ENCODE results near the gene ST3GAL3.

ST3GAL3 gene

GRCh38 chr1:43914576-43915525 is 207.5 kb downstream of the ST3GAL3 start:
- DNase-seq (ENCODE audit: low spot score) = no peak

- DNase-seq (ENCODE audit: low spot score) = no peak
Measured at GRCh38 chr1:43919906-43920305, 212.6 kb downstream of the ST3GAL3 start.

GRCh38 chr1:43921022-43921421 is 213.7 kb downstream of the ST3GAL3 start:
- no peak for DNase-seq (ENCODE audit: low spot score)

GRCh38 chr1:43924516-43924915 is 217.2 kb downstream of the ST3GAL3 start:
- no peak for DNase-seq (ENCODE audit: low spot score)

- no peak for DNase-seq (ENCODE audit: low spot score)
Measured at GRCh38 chr1:43925846-43926245, 218.5 kb downstream of the ST3GAL3 start.

- DNase-seq (ENCODE audit: low spot score) = peak; percentile 48
Measured at GRCh38 chr1:43930168-43930948, 223.0 kb downstream of the ST3GAL3 start.

GRCh38 chr1:43930949-43931275 is 223.6 kb downstream of the ST3GAL3 start:
- no peak for DNase-seq (ENCODE audit: low spot score)

- no peak for DNase-seq (ENCODE audit: low spot score)
Measured at GRCh38 chr1:43931711-43932660, 224.7 kb downstream of the ST3GAL3 start.

- no peak for DNase-seq (ENCODE audit: low spot score)
Measured at GRCh38 chr1:43932786-43933385, 225.6 kb downstream of the ST3GAL3 start.

GRCh38 chr1:43933386-43934100 is 226.2 kb downstream of the ST3GAL3 start, which contains the start of gene ARTN:
Gene ARTN, plus strand, starts transcription at chr1:43933801. Its CDS starts 1,856 bp downstream, at chr1:43935657.
- DNase-seq (ENCODE audit: low spot score) = no peak

GRCh38 chr1:43934101-43934985 is 227.0 kb downstream of the ST3GAL3 start:
- DNase-seq (ENCODE audit: low spot score) = peak; percentile 64

GRCh38 chr1:43934986-43935324 is 227.6 kb downstream of the ST3GAL3 start:
- DNase-seq (ENCODE audit: low spot score) = no peak

GRCh38 chr1:43935711-43936427 is 228.5 kb downstream of the ST3GAL3 start:
- DNase-seq (ENCODE audit: low spot score) = no peak

- no peak for DNase-seq (ENCODE audit: low spot score)
Measured at GRCh38 chr1:43936431-43937151, 229.3 kb downstream of the ST3GAL3 start.

GRCh38 chr1:43937179-43937865 is 230.0 kb downstream of the ST3GAL3 start:
- no peak for DNase-seq (ENCODE audit: low spot score)

GRCh38 chr1:43938383-43938782 is 231.0 kb downstream of the ST3GAL3 start:
- DNase-seq (ENCODE audit: low spot score) = no peak

GRCh38 chr1:43938892-43939587 is 231.7 kb downstream of the ST3GAL3 start:
- no peak for DNase-seq (ENCODE audit: low spot score)

Measured in NAMALWA (cell line).